Omental fat pad (tissue), 4 donors: ENCODE results near the gene VWC2L. TPM values are rescaled to one million over a fixed set of nuclear protein-coding genes. Genes with fewer than 3 reads are reported as not detected.

Source experiments
- ATAC-seq: fragments of 150-250 bp; one replicate; pipeline ENCODE4 v1.9.1; 2016; ENCODE audit warnings: mild to moderate bottlenecking, moderate library complexity; ENCODE audit not compliant: low FRiP score
- DNase-seq: peaks from one replicate; pipeline ENCODE4 v3.0.0-alpha.2; 2019; ENCODE audit warnings: low spot score
- CTCF ChIP-seq, 3 donors: fragments of 450-650 bp; IDR thresholded peaks; one replicate each; pipeline ENCODE4 v1.5.1; 2016 to 2017; ENCODE audit warnings: antibody characterized with exemption in 3 of 3, mild to moderate bottlenecking in 3 of 3, moderate library complexity in 2 of 3
- total RNA-seq, 4 donors: library from RNA; depleted of rRNA; stranded (reverse); fragments of >200 nt; gene quantifications; one replicate each; pipeline ENCODE4 v1.1.0, GENCODE V29; 2016

The VWC2L gene
- total RNA-seq, 4 donors from 2014 or later: not detected

- no peak for DNase-seq
- ATAC-seq: no peak
- TF ChIP-seq CTCF (IDR thresholded peaks at IDR 0.05): no peak
Measured at GRCh38 chr2:214557884-214558283, 147.0 kb downstream of the VWC2L start.

GRCh38 chr2:214558341-214558740, 147.5 kb downstream of the VWC2L start:
- TF ChIP-seq CTCF (IDR thresholded peaks at IDR 0.05): no peak
- ATAC-seq: no peak
- DNase-seq: no peak

- no peak for TF ChIP-seq CTCF (IDR thresholded peaks at IDR 0.05)
- ATAC-seq: no peak
- DNase-seq: no peak
Measured at GRCh38 chr2:214560176-214560575, 149.3 kb downstream of the VWC2L start.

- DNase-seq (no peak), ATAC-seq (no peak)
- no peak for TF ChIP-seq CTCF (IDR thresholded peaks at IDR 0.05)
Measured at GRCh38 chr2:214560618-214561190, 149.8 kb downstream of the VWC2L start.

GRCh38 chr2:214565246-214565645, 154.4 kb downstream of the VWC2L start:
- TF ChIP-seq CTCF (IDR thresholded peaks at IDR 0.05): no peak
- DNase-seq: no peak
- no peak for ATAC-seq

- DNase-seq (no peak), ATAC-seq (no peak)
- TF ChIP-seq CTCF (IDR thresholded peaks at IDR 0.05): no peak
Measured at GRCh38 chr2:214566457-214566856, 155.6 kb downstream of the VWC2L start.

GRCh38 chr2:214569419-214570035, 158.7 kb downstream of the VWC2L start:
- DNase-seq: no peak
- ATAC-seq: no peak
- TF ChIP-seq CTCF (IDR thresholded peaks at IDR 0.05): no peak
